Stimulated activated naive CD8-positive, alpha-beta T cell treated with anti-CD3 and anti-CD28 coated beads, Interleukin-15, amount 100 ng/mL, for 72 hours (primary cell): ENCODE results near the gene DAGLA.
"Not testable (repeated sequence)": the region's sequence is repeated elsewhere in the genome, so short reads cannot be mapped to it uniquely, and the experiment has no call there.

Experiments used
- ATAC-seq: fragments of 150-1000 bp; cut with Tn5 transposase; 2 replicates; pipeline ENCODE4 v1.10.0; 2021; ENCODE audit warnings: mild to moderate bottlenecking, moderate library complexity
- DNase-seq, 2 donors: peaks; one replicate each; pipeline ENCODE4 v3.0.0; 2021 to 2022
- H3K27ac Mint-ChIP-seq, 2 donors: one replicate each; pipeline ENCODE4 v1.8.0; 2022; ENCODE audit warnings: mild to moderate bottlenecking in 2 of 2, mixed read lengths in 2 of 2, moderate library complexity in 2 of 2
- H3K27me3 Mint-ChIP-seq: one replicate; pipeline ENCODE4 v1.8.0; 2022; ENCODE audit warnings: mixed read lengths
- H3K4me1 Mint-ChIP-seq: one replicate; pipeline ENCODE4 v1.8.0; 2022; ENCODE audit warnings: mild to moderate bottlenecking, mixed read lengths
- H3K4me3 Mint-ChIP-seq, 2 donors: one replicate each; pipeline ENCODE4 v1.8.0; 2022; ENCODE audit warnings: mild to moderate bottlenecking in 2 of 2, mixed read lengths in 2 of 2, moderate library complexity in 1 of 2
- H3K9me3 Mint-ChIP-seq, 2 donors: one replicate each; pipeline ENCODE4 v1.8.0; 2022; ENCODE audit warnings: mixed read lengths in 2 of 2

The DAGLA gene

GRCh38 chr11:61656347-61657077 lies 23.7 kb upstream of the DAGLA start:
- DNase-seq (no peak), ATAC-seq (peak; percentile 88)
- no peak overlapping the region for H3K27ac Mint-ChIP-seq
- H3K4me1 Mint-ChIP-seq, result no peaks in the 10 kb centered on the region
- H3K4me3 Mint-ChIP-seq, result no peak overlapping the region
- no peaks in the 10 kb centered on the region for H3K9me3 Mint-ChIP-seq
- H3K27me3 Mint-ChIP-seq, result peaks cover 44% of the 10 kb centered on the region

GRCh38 chr11:61657566-61658290 lies 22.5 kb upstream of the DAGLA start:
- Mint-ChIP-seq H3K4me3 (no peak overlapping the region), H3K27ac (no peak overlapping the region), H3K4me1 (no peaks in the 10 kb centered on the region), H3K27me3 (peaks cover 36% of the 10 kb centered on the region), H3K9me3 (no peaks in the 10 kb centered on the region)
- DNase-seq (no peak), ATAC-seq (no peak)

DNA sequence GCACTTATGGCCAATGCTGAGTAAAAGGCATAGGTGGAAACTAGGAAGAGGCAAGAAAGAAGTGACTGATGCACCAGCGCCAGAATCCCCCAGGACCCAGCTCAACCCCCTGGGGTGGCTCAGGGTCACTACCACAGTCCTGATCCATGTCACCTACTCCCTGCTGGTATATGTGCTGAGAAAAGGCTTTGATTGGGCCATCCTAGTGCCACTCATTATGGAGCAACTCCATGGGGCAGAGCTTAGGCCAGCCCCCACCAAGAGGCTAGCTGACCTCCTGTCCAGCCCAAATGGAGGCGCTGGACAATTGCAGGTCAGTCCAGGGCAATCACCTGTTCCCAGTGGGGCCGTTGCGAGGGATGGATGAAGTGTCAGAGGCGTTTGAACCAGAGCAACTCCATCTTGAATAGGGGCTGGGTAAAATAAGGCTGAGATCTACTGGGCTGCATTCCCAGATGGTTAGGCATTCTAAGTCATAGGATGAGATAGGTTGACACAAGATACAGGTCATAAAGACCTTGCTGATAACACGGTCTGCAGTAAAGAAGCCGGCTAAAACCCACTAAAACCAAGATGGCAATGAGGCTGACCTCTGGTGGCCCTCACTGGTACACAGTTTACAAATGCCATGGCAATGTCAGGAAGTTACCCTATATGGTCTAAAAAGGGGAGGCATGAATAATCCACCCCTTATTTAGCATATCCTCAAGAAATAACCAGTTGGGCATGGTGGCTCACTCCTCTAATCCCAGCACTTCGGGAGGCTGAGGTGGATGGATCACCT lies 20.6 kb upstream of the DAGLA start:
- H3K4me3 Mint-ChIP-seq, result no peak overlapping the region
- H3K27ac Mint-ChIP-seq, result no peak overlapping the region
- H3K4me1 Mint-ChIP-seq, result no peaks in the 10 kb centered on the region
- ATAC-seq, result no peak
- H3K9me3 Mint-ChIP-seq, result no peaks in the 10 kb centered on the region
- H3K27me3 Mint-ChIP-seq, result peaks cover 20% of the 10 kb centered on the region
- no peak for DNase-seq

DNA sequence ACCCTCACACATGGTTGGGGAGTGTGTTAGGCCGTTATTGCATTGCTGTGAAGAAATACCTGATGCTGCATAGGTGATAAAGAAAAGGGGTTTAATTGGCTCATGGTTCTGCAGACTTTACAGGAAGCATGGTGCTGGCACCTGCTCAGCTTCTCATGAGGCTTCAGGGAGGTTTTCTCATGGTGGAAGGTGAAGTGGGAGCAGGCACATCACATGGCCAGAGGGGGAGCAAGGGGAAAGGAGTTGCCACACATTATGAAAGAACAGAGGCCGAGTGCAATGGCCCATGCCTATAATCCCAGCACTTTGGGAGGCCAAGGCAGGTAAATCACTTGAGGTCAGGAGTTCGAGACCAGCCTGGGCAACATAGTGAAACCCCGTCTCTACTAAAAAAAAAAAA lies 19.2 kb upstream of the DAGLA start:
- H3K27ac Mint-ChIP-seq, H3K4me1 Mint-ChIP-seq, H3K9me3 Mint-ChIP-seq, H3K4me3 Mint-ChIP-seq, H3K27me3 Mint-ChIP-seq, ATAC-seq, DNase-seq: not testable (repeated sequence)

DNA sequence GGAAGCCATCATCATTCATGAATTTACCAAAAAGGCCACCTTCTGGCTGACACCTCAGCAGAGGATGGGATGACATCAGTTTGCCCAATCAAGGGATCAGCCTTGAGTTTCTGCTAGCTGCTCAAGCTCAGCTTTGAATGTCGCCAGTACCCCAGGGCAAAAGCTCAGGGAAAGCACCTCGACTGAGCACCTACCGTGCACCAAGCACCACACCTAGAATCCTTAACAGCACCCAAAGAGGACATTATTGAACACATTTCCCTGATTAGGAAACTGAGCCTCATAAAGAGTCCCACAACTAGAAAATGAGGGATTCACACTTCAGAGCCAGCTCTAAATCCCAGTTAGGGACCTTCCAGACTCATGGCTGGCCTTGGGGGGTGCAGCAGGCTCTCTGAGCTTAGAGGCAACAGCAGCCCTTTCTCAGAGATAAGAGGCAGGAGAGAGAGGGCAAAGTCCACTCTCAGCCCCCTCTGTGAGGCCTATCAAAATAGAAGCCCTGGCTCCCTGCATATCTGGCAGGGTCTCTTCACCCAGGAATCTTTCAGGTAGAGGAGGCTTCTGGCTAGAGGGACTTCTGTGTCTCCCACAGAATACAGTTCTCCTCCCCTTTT lies 13.4 kb upstream of the DAGLA start:
- no peaks in the 10 kb centered on the region for H3K4me1 Mint-ChIP-seq
- no peak overlapping the region for H3K27ac Mint-ChIP-seq
- no peaks in the 10 kb centered on the region for H3K9me3 Mint-ChIP-seq
- DNase-seq, result no peak
- no peak for ATAC-seq
- H3K4me3 Mint-ChIP-seq, result no peak overlapping the region
- H3K27me3 Mint-ChIP-seq, result peaks cover 12% of the 10 kb centered on the region

- no peak for ATAC-seq
- Mint-ChIP-seq H3K9me3 (no peaks in the 10 kb centered on the region), H3K4me3 (no peak overlapping the region), H3K27ac (no peak overlapping the region), H3K27me3 (peaks cover 12% of the 10 kb centered on the region), H3K4me1 (no peaks in the 10 kb centered on the region)
- no peak for DNase-seq
Measured at GRCh38 chr11:61667684-61668305, 12.4 kb upstream of the DAGLA start.

DNA sequence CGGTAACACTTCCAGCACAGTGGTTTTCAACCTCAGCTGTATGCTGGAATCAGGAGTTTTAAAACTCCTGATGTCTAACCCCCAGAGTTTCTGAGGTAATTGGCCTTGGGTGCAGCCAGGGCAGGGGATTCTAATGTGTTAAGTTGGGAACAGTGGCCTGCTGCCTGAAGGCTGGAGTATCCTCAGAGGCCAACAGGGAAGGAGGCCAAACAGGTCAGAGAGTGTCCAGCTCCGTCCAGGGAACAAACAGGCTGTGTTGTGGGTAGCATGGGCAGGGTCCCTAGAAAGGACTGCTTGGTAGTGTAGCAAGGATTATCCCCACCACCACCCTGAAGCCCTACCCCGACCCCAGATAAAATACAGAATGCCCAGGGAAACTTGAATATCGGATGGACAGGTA lies 10.8 kb upstream of the DAGLA start:
- DNase-seq (no peak), ATAC-seq (no peak)
- no peak overlapping the region for H3K27ac Mint-ChIP-seq
- peaks cover 0 to 5% of the 10 kb centered on the region in 2 donors for H3K9me3 Mint-ChIP-seq
- no peak overlapping the region for H3K4me3 Mint-ChIP-seq
- peaks cover 14% of the 10 kb centered on the region for H3K27me3 Mint-ChIP-seq
- no peaks in the 10 kb centered on the region for H3K4me1 Mint-ChIP-seq

- H3K9me3 Mint-ChIP-seq, result peaks cover 0 to 5% of the 10 kb centered on the region in 2 donors
- DNase-seq (no peak), ATAC-seq (no peak)
- peaks cover 21% of the 10 kb centered on the region for H3K27me3 Mint-ChIP-seq
- no peak overlapping the region for H3K4me3 Mint-ChIP-seq
- no peak overlapping the region for H3K27ac Mint-ChIP-seq
- H3K4me1 Mint-ChIP-seq, result no peaks in the 10 kb centered on the region
Measured at GRCh38 chr11:61670626-61671025, 9.6 kb upstream of the DAGLA start.

DNA sequence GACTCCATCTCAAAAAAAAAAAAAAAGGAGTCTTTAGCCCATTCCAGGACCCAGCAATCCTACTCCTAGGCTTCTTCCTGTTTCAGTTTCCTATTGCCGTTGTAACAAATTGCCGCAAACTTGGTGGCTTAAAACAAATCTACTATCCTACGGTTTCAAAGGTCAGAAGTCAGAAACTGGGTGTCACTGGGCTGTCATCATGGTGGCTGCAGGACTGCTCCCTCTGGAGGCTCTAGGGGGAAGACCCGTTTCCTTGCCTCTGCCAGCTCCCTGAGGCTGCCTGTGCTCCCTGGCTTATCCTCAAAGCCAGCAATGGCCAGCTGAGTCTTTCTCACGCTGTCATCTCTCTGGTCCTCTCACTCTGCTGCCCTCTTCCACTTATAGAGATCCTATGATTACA lies 8.7 kb upstream of the DAGLA start:
- no peak overlapping the region for H3K4me3 Mint-ChIP-seq
- DNase-seq (no peak), ATAC-seq (no peak)
- no peaks in the 10 kb centered on the region for H3K4me1 Mint-ChIP-seq
- peaks cover 29% of the 10 kb centered on the region for H3K27me3 Mint-ChIP-seq
- no peak overlapping the region for H3K27ac Mint-ChIP-seq
- H3K9me3 Mint-ChIP-seq, result peaks cover 0 to 5% of the 10 kb centered on the region in 2 donors

GRCh38 chr11:61673946-61674467 lies 6.2 kb upstream of the DAGLA start:
- ATAC-seq, H3K27ac Mint-ChIP-seq, H3K4me3 Mint-ChIP-seq, H3K4me1 Mint-ChIP-seq, DNase-seq, H3K9me3 Mint-ChIP-seq: not testable (repeated sequence)
- H3K27me3 Mint-ChIP-seq, result peaks cover 37% of the 10 kb centered on the region

GRCh38 chr11:61675826-61676225 lies 4.4 kb upstream of the DAGLA start:
- H3K9me3 Mint-ChIP-seq, result peaks cover 0 to 5% of the 10 kb centered on the region in 2 donors
- ATAC-seq (no peak), DNase-seq (no peak)
- no peak overlapping the region for H3K4me3 Mint-ChIP-seq
- peaks cover 31% of the 10 kb centered on the region for H3K27me3 Mint-ChIP-seq
- H3K27ac Mint-ChIP-seq, result no peak overlapping the region
- peaks cover 4% of the 10 kb centered on the region for H3K4me1 Mint-ChIP-seq

DNA sequence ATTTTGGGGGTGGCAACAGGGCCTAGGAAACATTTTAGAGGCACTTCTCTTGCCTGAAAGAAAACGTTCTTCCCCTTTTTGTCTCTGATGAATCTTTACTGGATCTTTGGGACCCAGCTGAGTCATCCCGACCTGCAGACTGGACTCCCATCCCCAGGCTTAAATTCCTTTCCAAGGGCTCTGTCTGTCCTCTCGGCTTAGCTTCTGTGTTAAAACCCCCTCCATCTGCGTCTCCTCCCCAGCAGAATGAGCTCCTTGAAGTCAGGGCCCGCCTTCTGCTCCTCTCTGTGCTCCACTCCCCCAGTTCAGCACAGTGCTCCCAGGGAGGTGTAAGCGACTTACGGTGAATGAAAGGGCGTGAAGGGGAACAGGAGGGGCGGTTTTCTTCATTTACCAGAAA lies 895 bp upstream of the DAGLA start:
- Mint-ChIP-seq H3K4me3 (no peak overlapping the region), H3K27me3 (peaks cover 28% of the 10 kb centered on the region), H3K27ac (peak overlapping the region in 1 of 2 donors; percentile 62), H3K9me3 (no peaks in the 10 kb centered on the region), H3K4me1 (peaks cover 7% of the 10 kb centered on the region)
- no peak for DNase-seq
- no peak for ATAC-seq

DNA sequence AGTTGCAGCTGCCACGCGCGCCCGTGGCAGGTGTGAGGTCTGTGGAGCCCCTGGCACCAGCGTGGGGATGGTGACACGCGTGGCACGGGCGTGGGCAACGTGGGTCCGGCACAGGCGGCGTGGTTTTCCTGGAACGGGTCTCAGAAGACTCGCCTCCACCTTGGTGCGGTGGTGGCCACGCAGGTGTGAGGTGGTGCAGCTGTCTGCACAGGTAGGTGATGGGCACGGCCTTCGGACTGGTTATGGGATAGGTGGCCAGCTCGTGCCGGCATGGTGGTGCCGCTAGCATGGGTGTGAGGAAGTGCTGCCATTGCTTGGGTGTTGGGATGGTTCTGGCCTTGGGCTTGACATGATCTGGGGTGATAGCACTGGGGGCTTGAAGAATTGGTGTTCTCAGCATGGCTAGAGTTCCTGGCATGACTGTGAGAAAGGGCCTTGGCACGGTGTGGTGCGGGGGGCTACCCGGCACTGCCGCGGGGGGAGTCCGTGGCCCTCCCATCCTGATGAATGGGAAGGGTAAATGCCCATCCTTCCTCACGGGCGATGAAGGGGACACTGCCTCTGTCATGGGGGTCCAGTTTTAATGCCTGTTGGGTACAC lies 531 bp downstream of the DAGLA start:
- Mint-ChIP-seq H3K9me3 (no peaks in the 10 kb centered on the region), H3K4me1 (peaks cover 7% of the 10 kb centered on the region), H3K27ac (no peak overlapping the region), H3K4me3 (peak overlapping the region; percentile 56 to 75), H3K27me3 (peaks cover 20% of the 10 kb centered on the region)
- ATAC-seq, result no peak
- DNase-seq, result no peak

DNA sequence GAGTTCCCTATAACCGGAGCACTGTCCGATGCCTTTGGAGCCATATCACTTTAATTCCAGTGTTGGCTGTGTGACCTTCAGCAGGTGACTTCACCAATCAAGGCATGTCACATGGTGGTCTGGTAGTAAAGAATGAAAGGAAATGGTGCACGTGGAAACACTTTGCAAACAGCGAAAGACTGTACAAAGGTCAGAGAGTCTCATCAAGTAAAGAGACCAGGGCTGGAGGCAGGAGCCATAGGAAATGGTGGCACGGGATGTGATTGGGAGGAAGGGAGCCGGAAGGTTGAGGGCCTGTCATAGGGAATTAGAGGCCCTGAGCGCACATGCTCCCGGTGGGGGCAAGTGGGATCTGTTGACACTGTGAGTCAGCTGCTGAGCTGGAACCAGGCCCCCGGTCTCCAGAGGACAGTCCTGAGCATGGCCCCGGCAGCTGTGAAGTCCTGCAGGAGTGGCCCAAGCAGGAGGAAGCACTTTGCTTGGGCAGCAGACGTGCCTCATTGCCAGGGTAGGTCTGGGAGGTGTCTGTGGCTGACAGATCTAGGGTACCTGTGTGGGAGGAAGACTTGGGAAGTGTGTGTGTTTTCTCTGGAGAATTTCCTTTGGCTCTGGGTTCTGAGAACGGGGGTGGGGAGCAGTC lies 2.0 kb downstream of the DAGLA start:
- ATAC-seq, result no peak
- H3K27me3 Mint-ChIP-seq, result peaks cover 8% of the 10 kb centered on the region
- peaks cover 14% of the 10 kb centered on the region for H3K4me1 Mint-ChIP-seq
- no peak for DNase-seq
- H3K4me3 Mint-ChIP-seq, result no peak overlapping the region
- H3K9me3 Mint-ChIP-seq, result no peaks in the 10 kb centered on the region
- no peak overlapping the region for H3K27ac Mint-ChIP-seq
